GM12878 (cell line): ENCODE measurements around the gene FANCI. TPM values are rescaled to one million over a fixed set of nuclear protein-coding genes. Genes with fewer than 3 reads are reported as not detected.
A peak's percentile ranks its signal among the peaks of the same experiment; 100 is the strongest.

Experiments
- ATAC-seq: fragments of 200-7000 bp; cut with Tn5 transposase; 3 replicates; pipeline ENCODE4 v1.9.1; 2020; ENCODE audit warnings: mild to moderate bottlenecking, moderate library complexity
- BruUV-seq: library from RNA; stranded (reverse); fragments of 400-500 nt; replicated peaks from 2 replicates; lab custom pipeline; 2021; lab: Mats Ljungman, UMichigan
- CTCF ChIA-PET: fragments of 300-600 bp; sonication (Branson Sonifier 250); formaldehyde crosslinking; extraction: SDS; loops from one replicate; lab custom pipeline; 2021; ENCODE audit warnings: inconsistent platforms; lab: Yijun Ruan, JAX
- POLR2A ChIA-PET: fragments of 350-600 bp; formaldehyde crosslinking; extraction: SDS; loops from one replicate; lab custom pipeline; 2021; ENCODE audit warnings: inconsistent platforms; lab: Charles Lee
- RAD21 ChIA-PET: fragments of 300-600 bp; sonication (Branson Sonifier 250); formaldehyde crosslinking; loops from one replicate; lab custom pipeline; 2023; ENCODE audit warnings: antibody characterized with exemption; ENCODE audit not compliant: unreplicated experiment; lab: Charles Lee
- SMC1A ChIA-PET: fragments of 300-600 bp; sonication (Branson Sonifier 250); formaldehyde crosslinking; loops from one replicate; lab custom pipeline; 2023; ENCODE audit not compliant: unreplicated experiment, uncharacterized antibody; lab: Charles Lee
- DNase-seq: peaks from one replicate; pipeline ENCODE4 v3.0.0-alpha.2; 2011; ENCODE audit warnings: low read depth, low spot score
- FAIRE-seq: peaks from 3 replicates; lab custom pipeline; 2011; peaks lifted over from hg19 to GRCh38; lab: Jason Lieb, UNC
- H2AFZ ChIP-seq: 2 replicates; pipeline ENCODE4 v1.6.0; 2011; ENCODE audit warnings: low read depth, low read length, control low read depth; ENCODE audit not compliant: control insufficient read depth
- H3K27ac ChIP-seq: 2 replicates; pipeline ENCODE4 v1.5.1; 2011; ENCODE audit warnings: control low read depth; ENCODE audit not compliant: control insufficient read depth, insufficient read depth
- H3K27me3 ChIP-seq, 2 experiments: replicated peaks in 1 of 2; 2 replicates each; pipeline versions ENCODE4 v1.6.0 to v1.6.1; 2011; ENCODE audit warnings: low read length in 1 of 2; ENCODE audit not compliant: control insufficient read depth in 2 of 2, insufficient read depth in 2 of 2
- H3K36me3 ChIP-seq, 2 experiments: 2 replicates each; pipeline ENCODE4 v1.5.1; 2011; ENCODE audit warnings: low read length in 1 of 2; ENCODE audit not compliant: control insufficient read depth in 2 of 2, insufficient read depth in 2 of 2
- H3K4me1 ChIP-seq: 2 replicates; pipeline ENCODE4 v1.6.1; 2011; ENCODE audit warnings: mild to moderate bottlenecking, low read length, moderate library complexity, mixed read lengths; ENCODE audit not compliant: control insufficient read depth, insufficient read depth
- H3K4me2 ChIP-seq: 2 replicates; pipeline ENCODE4 v1.6.0; 2011; ENCODE audit warnings: control low read depth; ENCODE audit not compliant: control insufficient read depth, insufficient read depth
- H3K4me3 ChIP-seq: fragments of 200-600 bp; sonication (generic); 2 replicates; pipeline ENCODE4 v1.5.1; 2016
- H3K79me2 ChIP-seq: 2 replicates; pipeline ENCODE4 v1.6.0; 2011; ENCODE audit warnings: low read length; ENCODE audit not compliant: control insufficient read depth, insufficient read depth
- H3K9ac ChIP-seq: 2 replicates; pipeline ENCODE4 v1.8.0; 2011; ENCODE audit warnings: low read length, control low read depth, mixed read lengths; ENCODE audit not compliant: control insufficient read depth, insufficient read depth
- H3K9me3 ChIP-seq: replicated peaks from 3 replicates; pipeline ENCODE4 v1.5.1; 2011; ENCODE audit warnings: mild to moderate bottlenecking, low read length; ENCODE audit not compliant: control insufficient read depth, insufficient read depth
- H4K20me1 ChIP-seq: 2 replicates; pipeline ENCODE4 v1.6.0; 2011; ENCODE audit not compliant: control insufficient read depth, insufficient read depth
- CREB1 ChIP-seq: IDR thresholded peaks from 2 replicates; pipeline ENCODE4 v1.6.1; 2012; ENCODE audit warnings: low read depth, mild to moderate bottlenecking, inconsistent platforms
- HDGF ChIP-seq: fragments of 450-650 bp; IDR thresholded peaks from 2 replicates; pipeline ENCODE4 v1.6.1; 2016; ENCODE audit warnings: antibody characterized with exemption
- KDM1A ChIP-seq: fragments of 200-600 bp; sonication (generic); IDR thresholded peaks from 2 replicates; pipeline ENCODE4 v1.6.1; 2016; ENCODE audit warnings: borderline replicate concordance
- MTA3 ChIP-seq: IDR thresholded peaks from 2 replicates; pipeline ENCODE4 v1.6.1; 2012; ENCODE audit warnings: low read length, inconsistent platforms, borderline replicate concordance
- NFYB ChIP-seq: IDR thresholded peaks from 2 replicates; pipeline ENCODE4 v1.6.1; 2011; ENCODE audit warnings: low read depth, mild to moderate bottlenecking, low read length, improper control_type of control experiment, moderate library complexity; ENCODE audit not compliant: insufficient read depth
- NR2F1 ChIP-seq: fragments of 450-650 bp; conservative IDR thresholded peaks from 2 replicates; pipeline ENCODE4 v1.6.1; 2017; ENCODE audit warnings: mild to moderate bottlenecking
- PBX3 ChIP-seq: IDR thresholded peaks from 2 replicates; pipeline ENCODE4 v1.6.1; 2011; ENCODE audit warnings: mild to moderate bottlenecking, low read depth, low read length, moderate library complexity; ENCODE audit not compliant: insufficient replicate concordance
- PML ChIP-seq: IDR thresholded peaks from 2 replicates; pipeline ENCODE4 v1.6.1; 2012; ENCODE audit warnings: low read length, inconsistent platforms
- POU2F2 ChIP-seq: IDR thresholded peaks from 3 replicates; pipeline ENCODE4 v1.6.1; 2011; ENCODE audit warnings: low read depth, mild to moderate bottlenecking, low read length, borderline replicate concordance
- RB1 ChIP-seq: fragments of 450-650 bp; formaldehyde crosslinking; IDR thresholded peaks from 2 replicates; pipeline ENCODE4 v1.6.1; 2017; ENCODE audit warnings: mild to moderate bottlenecking, borderline replicate concordance
- RBBP5 ChIP-seq: fragments of 200-600 bp; sonication (generic); conservative IDR thresholded peaks from 2 replicates; pipeline ENCODE4 v1.6.1; 2016
- SKIL ChIP-seq: fragments of 450-650 bp; IDR thresholded peaks from 2 replicates; pipeline ENCODE4 v1.6.1; 2017; ENCODE audit warnings: mild to moderate bottlenecking, low read depth, inconsistent platforms; ENCODE audit not compliant: poor library complexity, severe bottlenecking
- TBL1XR1 ChIP-seq: IDR thresholded peaks from 2 replicates; pipeline ENCODE4 v1.6.1; 2012; ENCODE audit warnings: low read depth, low read length, improper control_type of control experiment
- YBX1 ChIP-seq: fragments of 450-650 bp; IDR thresholded peaks from 2 replicates; pipeline ENCODE4 v1.6.1; 2016; ENCODE audit warnings: antibody characterized with exemption
- WGBS: methylation state at CpG from one replicate; pipeline ENCODE4 v1.1.6; 2016; ENCODE audit warnings: low lambda C conversion rate; ENCODE audit not compliant: insufficient replicate concordance, insufficient coverage; ENCODE audit errors: missing lambda C conversion rate; 5-methylcytosine and 5-hydroxymethylcytosine counted together
- in situ Hi-C: fragments of 300-500 bp; cut with MboI; formaldehyde crosslinking; loops from 9 replicates; pipeline ENCODE4 v1.14.3; 2018; ENCODE audit warnings: mixed read lengths
- intact Hi-C: fragments of 100-400 bp; cut with micrococcal nuclease; formaldehyde crosslinking; loops from one replicate; pipeline ENCODE4 v1.14.2; 2022; ENCODE audit not compliant: unreplicated experiment
- polyA plus RNA-seq, 11 experiments: library from polyadenylated mRNA; depleted of rRNA in 4 of 11; unstranded in 6 of 11; stranded (reverse) in 5 of 11; fragments of >200 nt; fragmentation: Nextera tagmentation in 4 of 11; fragmentation: Illumina TruSeq in 1 of 11; extraction: Ambion mirVana in 4 of 11; extraction: Trizol in 1 of 11; gene quantifications; 1 replicate in 1 of 11; 2 replicates in 10 of 11; pipeline versions ENCODE4 v1.2.1 to v1.2.3, GENCODE V29; 2011 to 2016; ENCODE audit warnings: inconsistent platforms in 2 of 11, missing spikeins in 2 of 11, low read depth in 1 of 11
- total RNA-seq, 4 experiments: library from RNA; depleted of rRNA in 3 of 4; stranded (reverse); fragments of >200 nt in 3 of 4; fragmentation: Illumina TruSeq in 1 of 4; extraction: Trizol in 1 of 4; gene quantifications; 2 replicates each; pipeline versions ENCODE4 v1.2.1 to v1.2.3, GENCODE V29; 2013 to 2021
- TF ChIP-seq, protein P1 (sequence below): fragments of 150-350 bp; IDR thresholded peaks from 2 replicates; pipeline ENCODE4 v1.6.1; 2014; ENCODE audit warnings: mild to moderate bottlenecking, low read depth, low read length
- TF ChIP-seq, protein P2 (sequence below): fragments of 150-350 bp; IDR thresholded peaks from 2 replicates; pipeline ENCODE4 v1.6.1; 2016; ENCODE audit warnings: low read depth, low read length

FANCI gene
- total and polyA plus RNA-seq, 10 of the 15 experiments (the other 5 are each of a cell fraction or from before 2014, with no cell fraction given), result 38.1 to 129 (median 82.4) TPM

DNA sequence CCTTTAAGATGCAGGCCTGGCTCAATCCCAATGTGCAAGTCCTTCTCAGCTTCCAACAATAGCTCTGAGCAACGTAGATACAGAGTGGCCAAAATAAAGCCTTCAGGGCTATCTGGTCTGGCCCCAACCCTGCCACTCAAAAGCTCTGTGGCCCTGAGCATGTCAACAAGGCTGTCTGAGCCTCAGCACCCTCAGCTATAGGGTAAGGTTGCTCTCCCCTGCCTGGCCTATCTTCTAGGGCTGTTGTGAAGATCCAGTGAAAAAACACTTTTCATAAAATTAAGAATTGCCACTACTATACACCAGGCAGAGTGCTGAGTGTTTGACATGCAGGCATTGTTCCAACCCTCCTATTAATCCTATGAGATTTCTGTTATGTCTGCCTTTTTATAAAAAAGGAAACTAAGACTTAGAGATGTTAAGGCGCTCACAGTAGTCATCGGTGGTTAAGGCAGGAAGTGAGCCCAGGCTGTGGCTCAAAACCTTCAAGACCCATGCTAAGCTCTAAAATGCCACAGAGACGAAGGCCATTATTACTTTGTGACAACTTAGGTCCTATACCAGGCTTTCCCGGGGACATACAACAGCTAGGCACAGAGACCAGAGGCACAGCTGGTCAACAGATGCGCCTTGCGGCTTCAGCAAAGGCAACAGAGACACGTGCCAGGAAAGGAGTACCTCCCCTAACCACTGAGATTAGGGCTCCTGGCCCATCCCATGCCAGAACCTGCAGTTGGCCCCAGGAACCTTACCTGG is 85.7 kb downstream of the FANCI start:
- peak overlapping the region; percentile 26; the same call in 1 of the 2 replicates for H3K9ac ChIP-seq
- in situ Hi-C loops (no loop called here), intact Hi-C loops (loop anchor here (5.0 kb wide), 1 partner anchor 122 kb away; no protein-coding TSS in a partner anchor)
- ChIA-PET SMC1A (interaction anchor here (0.7 kb wide), 1 partner anchor 14 kb away, joined by 3 read pairs; no protein-coding TSS in a partner anchor), RAD21 (no interaction called here), CTCF (interaction anchor here (0.5 to 13.0 kb wide), 5 partner anchors 28 to 270 kb away, joined by 3 to 116 read pairs (median 4); no protein-coding TSS in a partner anchor), POLR2A (no interaction called here)
- H2AFZ ChIP-seq, result no peak overlapping the region
- peaks cover 12% of the 10 kb centered on the region for H4K20me1 ChIP-seq
- H3K79me2 ChIP-seq, result peaks cover 49% of the 10 kb centered on the region
- peak overlapping the region; percentile 54 for H3K4me2 ChIP-seq
- BruUV-seq, result no TSS peak
- H3K4me1 ChIP-seq, result peaks cover 30% of the 10 kb centered on the region
- no peaks in the 10 kb centered on the region for H3K27me3 ChIP-seq
- 0 out of 2 replicates have a peak overlapping the region, but pooled peaks have one; percentile 20 for H3K27ac ChIP-seq
- DNase-seq, result no peak
- no peak overlapping the region for H3K4me3 ChIP-seq
- ATAC-seq, result no peak
- no peak for FAIRE-seq
- no peaks in the 10 kb centered on the region for H3K9me3 ChIP-seq
- peaks cover 35 to 61% of the 10 kb centered on the region in 2 experiments for H3K36me3 ChIP-seq
- 62% methylated on average over 8 of the region's 8 CpGs for WGBS
- no peak for TF ChIP-seq CREB1
- TF ChIP-seq, protein P1, sequence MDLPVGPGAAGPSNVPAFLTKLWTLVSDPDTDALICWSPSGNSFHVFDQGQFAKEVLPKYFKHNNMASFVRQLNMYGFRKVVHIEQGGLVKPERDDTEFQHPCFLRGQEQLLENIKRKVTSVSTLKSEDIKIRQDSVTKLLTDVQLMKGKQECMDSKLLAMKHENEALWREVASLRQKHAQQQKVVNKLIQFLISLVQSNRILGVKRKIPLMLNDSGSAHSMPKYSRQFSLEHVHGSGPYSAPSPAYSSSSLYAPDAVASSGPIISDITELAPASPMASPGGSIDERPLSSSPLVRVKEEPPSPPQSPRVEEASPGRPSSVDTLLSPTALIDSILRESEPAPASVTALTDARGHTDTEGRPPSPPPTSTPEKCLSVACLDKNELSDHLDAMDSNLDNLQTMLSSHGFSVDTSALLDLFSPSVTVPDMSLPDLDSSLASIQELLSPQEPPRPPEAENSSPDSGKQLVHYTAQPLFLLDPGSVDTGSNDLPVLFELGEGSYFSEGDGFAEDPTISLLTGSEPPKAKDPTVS, result no peak
- no peak for TF ChIP-seq NR2F1
- TF ChIP-seq PBX3, result no peak
- TF ChIP-seq MTA3, result no peak
- no peak for TF ChIP-seq SKIL
- no peak for TF ChIP-seq HDGF
- no peak for TF ChIP-seq KDM1A
- TF ChIP-seq, protein P2, sequence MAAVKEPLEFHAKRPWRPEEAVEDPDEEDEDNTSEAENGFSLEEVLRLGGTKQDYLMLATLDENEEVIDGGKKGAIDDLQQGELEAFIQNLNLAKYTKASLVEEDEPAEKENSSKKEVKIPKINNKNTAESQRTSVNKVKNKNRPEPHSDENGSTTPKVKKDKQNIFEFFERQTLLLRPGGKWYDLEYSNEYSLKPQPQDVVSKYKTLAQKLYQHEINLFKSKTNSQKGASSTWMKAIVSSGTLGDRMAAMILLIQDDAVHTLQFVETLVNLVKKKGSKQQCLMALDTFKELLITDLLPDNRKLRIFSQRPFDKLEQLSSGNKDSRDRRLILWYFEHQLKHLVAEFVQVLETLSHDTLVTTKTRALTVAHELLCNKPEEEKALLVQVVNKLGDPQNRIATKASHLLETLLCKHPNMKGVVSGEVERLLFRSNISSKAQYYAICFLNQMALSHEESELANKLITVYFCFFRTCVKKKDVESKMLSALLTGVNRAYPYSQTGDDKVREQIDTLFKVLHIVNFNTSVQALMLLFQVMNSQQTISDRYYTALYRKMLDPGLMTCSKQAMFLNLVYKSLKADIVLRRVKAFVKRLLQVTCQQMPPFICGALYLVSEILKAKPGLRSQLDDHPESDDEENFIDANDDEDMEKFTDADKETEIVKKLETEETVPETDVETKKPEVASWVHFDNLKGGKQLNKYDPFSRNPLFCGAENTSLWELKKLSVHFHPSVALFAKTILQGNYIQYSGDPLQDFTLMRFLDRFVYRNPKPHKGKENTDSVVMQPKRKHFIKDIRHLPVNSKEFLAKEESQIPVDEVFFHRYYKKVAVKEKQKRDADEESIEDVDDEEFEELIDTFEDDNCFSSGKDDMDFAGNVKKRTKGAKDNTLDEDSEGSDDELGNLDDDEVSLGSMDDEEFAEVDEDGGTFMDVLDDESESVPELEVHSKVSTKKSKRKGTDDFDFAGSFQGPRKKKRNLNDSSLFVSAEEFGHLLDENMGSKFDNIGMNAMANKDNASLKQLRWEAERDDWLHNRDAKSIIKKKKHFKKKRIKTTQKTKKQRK, result no peak
- TF ChIP-seq RBBP5, result no peak
- TF ChIP-seq YBX1, result no peak
- no peak for TF ChIP-seq POU2F2
- no peak for TF ChIP-seq RB1
- TF ChIP-seq PML, result no peak
- TF ChIP-seq TBL1XR1, result no peak
- no peak for TF ChIP-seq NFYB
